Keratinocyte (primary cell): ENCODE measurements around the gene PNPLA7.
"Not testable (repeated sequence)": the region's sequence is repeated elsewhere in the genome, so short reads cannot be mapped to it uniquely, and the experiment has no call there.

Experiments used
- EZH2 ChIP-seq: IDR thresholded peaks from one replicate; pipeline ENCODE4 v1.6.1; 2012; ENCODE audit warnings: inconsistent platforms, mild to moderate bottlenecking, low read length, moderate library complexity
- TF ChIP-seq, protein P1 (sequence below), 3 experiments: IDR thresholded peaks in 1 of 3; conservative IDR thresholded peaks in 1 of 3; optimal IDR thresholded peaks in 1 of 3; 2 replicates in 2 of 3; 3 replicates in 1 of 3; pipeline versions ENCODE3 to v1.5.1; 2011; ENCODE audit warnings: low read length in 3 of 3, mild to moderate bottlenecking in 3 of 3, moderate library complexity in 2 of 3, control low read depth in 1 of 3, inconsistent platforms in 1 of 3; ENCODE audit not compliant: insufficient read depth in 2 of 3; ENCODE audit errors: extremely low read depth in 1 of 3

DNA sequence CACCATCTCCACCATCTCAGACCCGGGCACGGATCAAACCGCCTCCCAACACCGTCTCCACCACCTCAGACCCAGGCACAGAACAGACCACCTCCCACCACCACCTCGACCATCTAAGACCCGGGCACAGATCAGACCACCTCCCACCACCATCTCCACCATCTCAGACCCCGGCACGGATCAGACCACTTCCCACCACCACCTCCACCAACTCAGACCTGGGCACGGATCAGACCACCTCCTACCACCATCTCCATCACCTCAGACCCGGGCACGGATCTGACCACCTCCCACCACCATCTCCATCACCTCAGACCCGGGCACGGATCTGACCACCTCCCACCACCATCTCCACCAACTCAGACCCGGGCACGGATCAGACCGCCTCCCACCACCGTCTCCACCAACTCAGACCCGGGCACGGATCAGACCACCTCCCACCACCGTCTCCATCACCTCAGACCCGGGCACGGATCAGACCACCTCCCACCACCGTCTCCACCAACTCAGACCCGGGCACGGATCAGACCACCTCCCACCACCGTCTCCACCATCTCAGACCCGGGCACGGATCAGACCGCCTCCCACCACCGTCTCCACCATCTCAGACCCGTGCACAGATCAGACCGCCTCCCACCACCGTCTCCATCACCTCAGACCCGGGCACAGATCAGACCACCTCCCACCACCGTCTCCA, 83.7 kb downstream of the PNPLA7 start:
- TF ChIP-seq, protein P1, sequence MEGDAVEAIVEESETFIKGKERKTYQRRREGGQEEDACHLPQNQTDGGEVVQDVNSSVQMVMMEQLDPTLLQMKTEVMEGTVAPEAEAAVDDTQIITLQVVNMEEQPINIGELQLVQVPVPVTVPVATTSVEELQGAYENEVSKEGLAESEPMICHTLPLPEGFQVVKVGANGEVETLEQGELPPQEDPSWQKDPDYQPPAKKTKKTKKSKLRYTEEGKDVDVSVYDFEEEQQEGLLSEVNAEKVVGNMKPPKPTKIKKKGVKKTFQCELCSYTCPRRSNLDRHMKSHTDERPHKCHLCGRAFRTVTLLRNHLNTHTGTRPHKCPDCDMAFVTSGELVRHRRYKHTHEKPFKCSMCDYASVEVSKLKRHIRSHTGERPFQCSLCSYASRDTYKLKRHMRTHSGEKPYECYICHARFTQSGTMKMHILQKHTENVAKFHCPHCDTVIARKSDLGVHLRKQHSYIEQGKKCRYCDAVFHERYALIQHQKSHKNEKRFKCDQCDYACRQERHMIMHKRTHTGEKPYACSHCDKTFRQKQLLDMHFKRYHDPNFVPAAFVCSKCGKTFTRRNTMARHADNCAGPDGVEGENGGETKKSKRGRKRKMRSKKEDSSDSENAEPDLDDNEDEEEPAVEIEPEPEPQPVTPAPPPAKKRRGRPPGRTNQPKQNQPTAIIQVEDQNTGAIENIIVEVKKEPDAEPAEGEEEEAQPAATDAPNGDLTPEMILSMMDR (optimal IDR thresholded peaks at IDR 0.05 in 1 of 3, IDR thresholded peaks at IDR 0.05 in 1 of 3, conservative IDR thresholded peaks at IDR 0.05 in 1 of 3; ENCODE audit: extremely low read depth in 1 of 3, insufficient read depth in 2 of 3, low read length in 3 of 3): not testable (repeated sequence)
- not testable (repeated sequence) for TF ChIP-seq EZH2
